ENCODE results near the gene ENAH. TPM values are rescaled to one million over a fixed set of nuclear protein-coding genes. Genes with fewer than 3 reads are reported as not detected.
"Not testable (repeated sequence)": the region's sequence is repeated elsewhere in the genome, so short reads cannot be mapped to it uniquely, and the experiment has no call there.

The ENAH gene
- polyA plus RNA-seq, 1 donor = 148 TPM

- DNase-seq = no peak
These were observed 129.5 kb downstream of the ENAH start for GRCh38 chr1:225523263-225523950.

DNA sequence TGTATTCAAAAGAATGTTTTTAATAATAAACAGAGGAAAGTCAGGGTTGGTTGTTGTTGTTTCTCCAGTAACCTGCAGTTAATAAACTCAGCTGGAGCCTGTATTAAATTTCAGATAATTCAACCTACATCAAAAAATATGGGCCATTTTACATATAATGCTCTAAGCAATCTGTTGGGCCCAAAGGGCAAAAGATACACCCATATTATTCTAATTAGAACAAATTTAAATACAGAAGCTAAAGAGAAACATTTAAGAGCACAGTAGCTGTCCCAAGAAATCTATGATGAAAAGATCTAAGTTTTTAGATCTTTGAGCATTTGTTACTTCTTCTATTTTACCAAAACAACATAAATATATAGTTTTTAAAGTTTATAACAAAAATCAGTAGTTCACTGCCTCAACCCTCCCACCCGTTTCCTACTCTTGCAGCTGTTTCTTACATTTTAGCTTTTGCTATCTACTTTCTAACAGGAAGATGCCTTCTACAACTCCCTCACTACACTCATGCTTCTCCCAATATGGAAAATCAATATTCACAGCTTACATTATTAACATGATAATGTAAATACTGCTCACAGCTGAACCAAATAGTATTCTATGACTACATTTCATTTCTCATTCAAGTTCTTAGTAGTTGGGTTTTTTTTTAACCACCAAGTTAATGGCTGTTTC lies 130.2 kb downstream of the ENAH start:
- no peak for DNase-seq

- no peak for DNase-seq
These were observed 132.2 kb downstream of the ENAH start for GRCh38 chr1:225520587-225521227.

- DNase-seq = no peak
These were observed 133.6 kb downstream of the ENAH start for GRCh38 chr1:225519166-225519863.

DNA sequence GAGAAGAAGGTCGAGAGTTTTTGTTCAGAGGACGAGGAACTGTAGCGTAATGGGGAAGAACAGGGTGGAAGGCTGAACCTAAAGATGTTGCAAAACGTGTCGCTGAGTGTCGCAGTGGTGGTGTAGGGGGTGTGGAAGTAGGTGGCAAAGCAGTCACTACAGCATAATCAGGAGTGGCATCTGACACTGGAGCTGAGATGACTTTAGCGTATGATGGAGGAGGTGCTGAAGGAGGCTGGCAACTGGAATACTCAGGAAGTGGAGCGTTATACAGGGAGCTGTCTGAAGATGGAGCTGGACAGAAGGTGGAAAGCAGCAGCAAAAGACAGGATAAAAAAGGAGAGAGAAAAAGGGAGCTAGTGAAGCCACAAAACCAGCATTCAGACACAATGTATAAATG lies 135.2 kb downstream of the ENAH start:
- no peak for DNase-seq

GRCh38 chr1:225517221-225517620 lies 135.7 kb downstream of the ENAH start:
- DNase-seq = no peak

DNA sequence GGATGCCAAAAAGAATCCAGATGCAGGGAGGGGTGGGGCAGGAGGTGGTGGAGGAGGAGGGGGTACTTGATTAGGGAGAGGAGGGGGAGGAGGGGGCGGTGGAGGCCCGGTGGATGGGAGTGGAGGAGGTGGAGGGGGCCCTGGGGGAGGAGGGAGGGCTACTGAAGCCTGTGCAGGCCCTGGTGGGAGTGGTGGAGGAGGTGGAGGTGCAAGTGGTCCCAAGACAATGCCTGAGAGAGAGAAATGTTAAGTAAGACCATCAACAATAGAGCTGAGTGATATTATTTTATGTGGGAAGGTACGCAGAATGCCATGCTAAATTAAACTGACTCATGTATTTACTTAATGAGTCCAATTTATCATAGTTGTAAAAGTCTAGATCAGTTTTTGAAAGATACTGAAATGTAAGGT lies 138.2 kb downstream of the ENAH start:
- DNase-seq = no peak

DNA sequence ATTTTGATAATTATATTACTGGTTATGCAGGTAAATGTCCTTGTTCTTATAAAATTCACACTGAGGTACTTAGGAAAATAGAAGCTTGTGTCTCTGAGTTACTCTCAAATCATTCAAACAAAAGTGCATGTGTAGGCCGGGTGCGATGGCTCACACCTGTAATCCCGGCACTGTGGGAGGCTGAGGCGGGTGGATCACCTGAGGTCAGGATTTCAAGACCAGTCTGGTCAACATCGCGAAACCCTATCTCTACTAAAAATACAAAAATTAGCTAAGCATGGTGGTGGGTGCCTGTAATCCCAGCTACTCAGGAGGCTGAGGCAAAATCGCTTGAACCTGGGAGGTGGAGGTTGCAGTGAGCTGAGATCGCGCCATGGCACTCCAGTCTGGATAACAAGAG lies 139.3 kb downstream of the ENAH start:
- not testable (repeated sequence) for DNase-seq

DNA sequence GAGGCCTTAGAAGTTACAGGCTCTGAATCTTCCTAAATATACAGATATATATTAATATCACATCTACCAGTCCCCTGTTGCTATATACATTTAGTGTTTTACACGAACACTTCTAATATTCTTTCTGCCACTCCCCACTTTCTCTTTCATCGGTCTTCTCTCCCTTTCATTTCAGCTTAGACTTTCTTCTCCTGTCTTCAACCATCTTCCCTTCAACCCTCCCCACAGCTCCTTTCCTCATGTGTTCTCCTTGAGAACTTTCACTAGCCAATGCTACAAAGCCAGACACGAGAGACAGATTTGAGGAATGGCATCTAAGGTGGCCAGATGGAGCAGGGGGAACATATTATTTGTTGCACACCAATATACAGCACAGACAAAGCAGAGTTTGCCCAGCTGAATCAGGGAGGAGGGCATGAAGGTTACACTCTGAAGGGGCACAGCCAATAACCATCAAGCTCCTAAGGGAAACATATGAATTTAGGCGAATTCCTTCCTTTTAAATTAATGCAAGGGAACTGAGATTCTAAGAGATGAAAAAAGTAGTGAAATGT lies 141.0 kb downstream of the ENAH start:
- no peak for DNase-seq

DNA sequence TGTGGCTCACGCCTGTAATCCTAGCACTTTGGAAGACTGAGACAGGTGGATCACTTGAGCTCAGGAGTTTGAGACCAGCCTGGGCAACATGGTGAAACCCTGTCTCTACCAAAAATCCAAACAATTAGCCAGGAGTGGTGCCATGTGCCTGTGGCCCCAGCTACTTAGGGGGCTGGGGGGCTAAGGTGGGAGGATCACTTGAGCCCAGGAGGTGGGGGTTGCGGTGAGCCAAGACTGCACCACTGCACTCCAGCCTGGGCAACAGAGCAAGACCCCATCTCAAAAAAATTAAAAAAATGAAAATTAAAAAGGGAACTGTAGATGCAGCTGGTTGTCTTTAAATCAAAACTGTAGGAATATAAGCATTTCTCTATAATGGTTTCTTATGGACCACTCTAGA lies 142.2 kb downstream of the ENAH start:
- DNase-seq = not testable (repeated sequence)

DNA sequence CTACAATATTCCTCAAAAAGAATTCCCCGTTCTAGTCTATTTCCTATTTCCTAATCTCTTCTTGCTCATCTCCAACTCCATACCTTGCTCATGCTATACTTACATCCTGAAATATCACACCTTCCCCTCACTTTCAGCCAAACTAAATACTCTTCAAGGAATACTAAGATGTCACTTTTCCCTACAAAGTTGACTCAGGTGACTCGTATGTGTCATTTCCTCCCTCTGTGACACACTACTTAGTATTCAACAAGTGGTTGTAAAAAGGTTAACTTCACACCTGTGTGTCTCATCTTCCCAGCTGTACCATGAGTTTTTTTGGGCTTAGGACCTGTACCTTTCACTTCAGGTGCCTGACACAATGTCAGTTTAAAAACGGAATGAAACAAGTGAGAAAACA lies 143.2 kb downstream of the ENAH start:
- no peak for DNase-seq

DNA sequence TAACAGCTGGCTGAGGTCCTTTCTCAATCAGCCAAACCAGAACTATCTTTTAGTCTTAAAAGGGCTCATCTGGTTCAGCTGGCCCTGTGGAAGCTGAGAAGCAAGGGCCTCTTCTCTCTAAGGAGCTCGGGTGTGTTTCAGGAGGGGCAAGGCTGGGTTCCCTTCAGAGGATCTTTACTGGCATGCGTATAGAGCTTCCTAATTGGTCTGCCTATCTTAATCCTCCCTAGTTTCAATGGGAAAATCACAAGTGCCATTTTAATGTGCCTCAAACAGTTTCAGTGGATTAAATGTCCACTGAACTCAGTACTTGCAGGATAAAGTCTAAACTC lies 143.6 kb downstream of the ENAH start:
- no peak for DNase-seq

DNA sequence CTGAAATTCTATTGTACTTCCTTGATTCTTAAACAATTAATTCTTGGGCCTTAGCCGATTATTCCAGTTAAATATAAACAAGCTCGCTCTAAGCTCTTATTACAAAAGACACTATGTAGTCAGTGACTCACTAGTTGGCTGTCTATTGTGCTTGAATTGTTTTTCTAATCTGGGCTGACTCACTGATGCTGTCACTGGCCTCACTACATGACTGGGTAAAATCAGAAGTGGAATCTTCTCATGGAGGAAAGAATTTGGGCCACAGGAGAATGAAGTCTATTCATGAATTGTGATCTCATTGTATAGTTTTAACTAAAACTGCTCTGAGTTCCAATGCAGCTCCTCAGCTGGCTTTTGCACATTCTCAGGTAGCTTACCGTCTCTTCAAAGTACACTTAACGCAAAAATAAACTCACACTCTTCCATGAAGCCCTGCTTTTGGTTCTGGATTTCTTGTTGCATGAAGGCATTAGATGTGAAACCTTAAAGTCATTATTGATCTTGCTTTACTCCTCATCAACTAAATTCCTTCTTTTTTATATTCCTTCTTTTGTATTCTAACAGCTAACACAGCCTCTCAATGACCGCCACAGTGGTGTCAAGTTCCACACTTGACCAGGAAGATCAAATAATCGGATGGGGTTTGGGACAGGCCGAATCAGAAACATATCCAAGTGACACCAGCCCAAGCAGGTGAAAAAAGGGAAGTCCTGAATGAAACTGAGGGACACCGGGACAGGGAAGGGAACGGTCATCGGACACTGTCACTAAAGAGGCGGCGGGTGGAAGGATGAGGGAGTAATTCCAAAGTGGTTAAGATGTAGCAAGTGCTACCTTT lies 144.2 kb downstream of the ENAH start:
- peak; percentile 25 for DNase-seq

- DNase-seq = no peak
These were observed 146.2 kb downstream of the ENAH start for GRCh38 chr1:225506727-225507126.

DNA sequence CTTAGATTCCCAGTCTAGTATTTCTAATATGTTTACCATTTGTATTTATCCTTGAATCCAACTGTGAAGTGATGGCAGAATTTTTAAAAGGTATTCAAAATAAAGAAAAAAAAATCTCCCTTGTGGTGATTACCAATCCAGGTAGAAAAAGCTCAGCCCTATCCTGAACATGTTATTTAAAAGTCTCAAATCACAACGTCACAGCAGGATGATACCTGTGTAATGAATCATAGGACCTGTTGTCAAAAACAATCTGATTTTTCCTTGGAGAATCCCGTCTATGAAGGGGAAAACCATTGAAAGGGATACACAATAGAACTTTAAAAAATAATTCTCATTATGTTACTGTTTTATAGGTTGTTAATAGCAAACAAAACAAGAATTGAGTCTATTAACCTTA lies 148.1 kb downstream of the ENAH start:
- no peak for DNase-seq

DNA sequence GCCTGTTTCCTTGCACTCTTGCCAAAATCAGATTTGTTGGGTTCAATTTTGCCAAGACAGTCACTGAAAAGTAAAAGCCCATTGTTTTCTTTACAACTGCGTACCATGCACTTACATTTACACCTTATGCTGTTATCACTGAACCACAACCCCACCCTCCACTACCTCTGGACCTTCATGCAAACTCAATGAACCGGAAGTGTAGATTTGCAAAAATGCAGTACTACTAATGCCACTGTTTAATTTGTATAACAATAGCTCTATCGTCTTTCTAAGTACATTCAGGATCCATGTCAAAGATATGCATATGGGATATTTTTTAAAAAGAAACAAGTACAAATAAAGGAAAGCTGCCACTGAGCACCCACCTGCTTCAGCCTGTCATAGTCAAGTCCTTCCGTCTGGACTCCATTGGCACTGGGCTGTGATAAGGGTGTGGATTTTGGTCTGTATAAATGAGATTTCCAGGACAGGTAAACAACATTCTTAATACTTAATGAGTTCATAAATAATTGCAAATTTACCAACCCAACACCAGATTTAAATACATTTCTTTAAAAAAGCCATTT lies 152.2 kb downstream of the ENAH start:
- DNase-seq = no peak

- no peak for DNase-seq
These were observed 154.3 kb downstream of the ENAH start for GRCh38 chr1:225498549-225499136.

DNA sequence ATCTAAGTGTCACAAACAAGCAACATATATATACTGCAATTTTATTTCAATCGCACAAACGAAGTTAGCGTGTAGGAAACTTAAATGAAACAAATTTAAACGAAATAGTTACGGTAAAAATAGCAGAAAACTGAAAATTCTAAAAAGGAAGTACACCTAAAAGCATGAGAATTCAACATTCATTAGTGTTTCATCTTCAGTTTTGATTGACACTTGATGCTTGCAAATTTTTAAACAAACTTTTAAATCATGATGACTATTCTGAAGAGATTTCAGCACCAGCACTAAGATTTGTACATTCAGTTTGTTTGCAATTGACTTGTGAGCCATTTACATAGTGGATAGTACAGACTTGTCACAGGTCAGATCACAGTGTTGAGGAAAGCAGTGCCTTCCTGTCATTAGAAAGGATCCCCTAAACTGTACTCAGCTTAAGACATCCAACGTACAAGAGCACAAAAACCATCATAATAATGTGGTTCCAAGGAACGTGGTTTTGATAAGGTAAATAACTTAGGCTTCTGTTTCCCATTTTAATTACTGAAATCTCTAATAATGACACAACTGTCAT lies 158.0 kb downstream of the ENAH start:
- DNase-seq = no peak

DNA sequence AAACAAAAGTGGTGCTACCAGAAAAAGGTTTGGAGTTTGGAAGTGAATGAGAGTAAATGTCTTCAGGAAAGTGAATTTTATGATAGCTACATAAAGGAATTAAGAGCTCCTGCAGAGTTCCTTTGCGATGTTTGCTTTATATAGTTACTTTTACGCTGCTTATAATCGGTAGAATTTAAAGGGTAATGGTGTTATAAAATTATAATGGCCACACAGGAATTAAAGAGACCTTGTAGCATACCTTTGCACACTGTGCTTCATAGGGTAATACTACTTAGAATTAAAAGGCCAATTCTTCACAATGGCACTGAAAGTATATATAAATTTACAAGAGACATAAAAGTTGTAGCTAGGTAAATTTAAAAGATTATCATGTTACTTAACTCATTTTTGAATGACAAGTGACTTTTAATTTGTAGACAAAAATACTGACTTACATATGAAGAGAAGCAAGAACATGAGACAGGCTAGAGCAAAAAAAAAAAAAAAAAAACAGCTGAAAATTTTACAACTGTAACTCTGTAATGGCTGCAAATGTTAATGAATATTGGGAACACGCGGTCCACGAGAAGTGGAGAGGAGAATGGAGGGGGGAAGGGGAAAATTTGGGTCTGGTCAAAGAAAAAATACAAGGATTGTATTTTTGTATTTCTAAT lies 159.2 kb downstream of the ENAH start:
- DNase-seq = no peak

- no peak for DNase-seq
These were observed 164.2 kb downstream of the ENAH start for GRCh38 chr1:225488676-225489075.

- DNase-seq = no peak
These were observed 166.1 kb downstream of the ENAH start for GRCh38 chr1:225486856-225487255.
